Stimulated activated CD4-positive, alpha-beta T cell treated with anti-CD3 and anti-CD28 coated beads, Interleukin-4, amount 100 ng/mL, for 1 hour (primary cell): ENCODE data around the gene TTC33.
"Not testable (repeated sequence)": the region's sequence is repeated elsewhere in the genome, so short reads cannot be mapped to it uniquely, and the experiment has no call there.

ENCODE experiments used
- DNase-seq: peaks from one replicate; pipeline ENCODE4 v3.0.0-alpha.2; 2020

TTC33 gene

DNA sequence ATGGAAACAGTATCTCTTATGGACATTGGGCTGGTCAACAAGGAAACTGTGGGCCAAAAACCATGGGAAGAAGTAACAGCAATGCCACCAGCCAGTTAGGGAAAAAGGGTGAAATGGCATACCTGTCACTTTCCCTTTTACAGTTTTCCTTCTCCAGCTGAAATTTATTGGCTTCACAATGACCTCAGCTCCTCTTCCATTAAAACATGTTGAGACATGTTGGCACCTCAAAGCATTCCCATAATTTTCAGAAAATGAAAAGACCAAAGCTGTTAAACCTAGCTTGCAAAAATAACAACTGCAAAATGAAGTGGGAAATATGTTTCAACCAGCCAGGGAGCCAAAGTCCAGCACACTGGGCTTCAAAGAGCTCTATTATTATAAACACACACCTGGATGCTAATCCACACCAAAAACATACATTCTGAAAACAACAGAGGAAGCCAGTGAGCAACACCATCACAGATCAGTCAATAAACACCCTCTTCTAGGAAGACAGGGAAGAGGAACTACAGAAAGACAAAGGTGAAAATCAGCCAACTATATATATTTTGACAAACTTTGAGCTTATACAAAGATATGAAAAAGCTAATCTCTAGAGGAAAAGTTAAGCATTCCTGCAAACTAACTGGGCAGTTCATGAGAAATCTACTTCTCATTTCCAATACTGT is 154.4 kb downstream of the TTC33 start:
- DNase-seq: no peak

DNA sequence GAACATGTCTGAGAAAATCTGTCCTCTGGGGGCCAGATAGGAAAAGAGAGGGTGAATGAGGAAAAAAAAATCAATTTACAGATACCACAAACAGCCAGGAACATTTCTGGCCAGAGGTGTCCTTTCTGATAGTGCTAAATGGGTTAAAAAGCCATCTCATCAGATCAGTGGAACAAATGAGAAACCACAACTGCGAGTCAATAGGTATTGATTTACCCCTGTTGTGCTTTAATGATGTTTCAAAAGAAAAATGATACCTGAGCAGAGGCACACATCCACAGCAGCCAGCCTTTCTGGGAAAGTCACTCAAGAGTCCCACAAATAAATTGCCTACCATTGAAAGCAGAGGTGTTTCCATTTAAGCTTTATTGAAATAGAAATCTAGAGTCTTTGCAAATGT is 155.4 kb downstream of the TTC33 start:
- DNase-seq: no peak

DNA sequence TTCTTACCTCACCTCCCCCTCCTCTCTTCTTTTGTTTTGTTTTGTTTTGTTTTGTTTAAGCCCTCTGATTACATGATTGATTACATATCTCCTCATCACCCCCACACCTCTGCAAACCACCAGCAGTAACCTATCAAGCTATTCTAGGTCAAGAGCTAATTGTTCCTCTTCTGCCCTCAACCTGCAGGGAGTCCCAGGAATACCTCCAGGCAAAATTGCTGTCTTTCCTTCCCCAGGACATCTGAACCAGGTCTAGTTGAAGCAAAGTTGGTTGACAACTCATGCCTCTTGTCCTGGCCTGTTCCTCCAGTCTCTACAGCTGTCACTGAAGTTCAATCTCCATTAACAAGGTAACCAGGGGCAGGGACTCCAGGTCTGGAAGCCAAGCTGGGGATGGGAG is 156.1 kb downstream of the TTC33 start:
- DNase-seq: no peak

DNA sequence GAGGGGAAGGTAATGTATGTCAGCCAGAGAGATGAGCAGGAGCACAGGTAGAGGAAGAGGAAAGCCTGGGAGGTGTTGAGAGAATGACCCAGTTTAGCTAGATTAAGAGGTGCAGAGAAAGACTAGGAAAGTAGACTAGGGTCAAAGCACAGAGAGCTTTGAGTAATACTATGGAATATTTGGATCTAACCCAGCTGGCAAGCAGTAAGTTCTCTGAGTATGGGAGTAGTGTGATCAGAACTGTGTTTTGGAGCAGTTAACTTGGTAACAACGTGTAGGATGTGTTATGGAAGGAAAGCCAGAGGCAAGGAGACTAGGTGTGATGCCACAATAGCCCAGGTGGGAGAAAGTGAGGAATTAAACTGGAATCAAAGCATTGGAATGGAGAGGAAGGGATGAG is 160.9 kb downstream of the TTC33 start:
- no peak for DNase-seq

DNA sequence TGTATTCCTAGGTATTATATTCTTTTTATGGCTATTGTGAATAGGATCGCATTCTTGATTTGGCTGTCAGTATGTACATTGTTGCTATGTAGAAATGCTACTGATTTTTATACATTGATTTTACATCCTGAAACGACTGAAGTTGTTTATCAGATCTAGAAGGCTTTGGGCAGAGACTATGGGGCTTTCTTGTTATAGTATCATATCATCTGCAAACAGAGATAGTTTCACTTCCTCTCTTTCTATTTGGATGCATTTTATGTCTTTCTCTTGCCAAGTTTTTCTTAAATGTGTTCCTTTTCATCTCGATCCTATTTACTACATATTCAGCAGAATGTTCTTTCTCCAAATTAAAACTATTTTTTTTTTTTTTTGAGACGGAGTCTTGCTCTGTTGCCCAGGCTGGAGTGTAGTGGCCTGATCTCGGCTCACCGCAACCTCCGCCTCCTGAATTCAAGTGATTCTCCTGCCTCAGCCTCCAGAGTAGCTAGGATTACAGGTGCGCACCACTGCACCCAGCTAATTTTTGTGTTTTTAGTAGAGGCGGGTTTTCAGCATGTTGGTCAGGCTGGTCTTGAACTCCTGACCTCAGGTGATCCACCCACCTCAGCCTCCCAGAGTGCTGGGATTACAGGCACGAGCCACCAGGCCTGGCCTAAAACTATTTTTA is 163.9 kb downstream of the TTC33 start:
- not testable (repeated sequence) for DNase-seq

DNA sequence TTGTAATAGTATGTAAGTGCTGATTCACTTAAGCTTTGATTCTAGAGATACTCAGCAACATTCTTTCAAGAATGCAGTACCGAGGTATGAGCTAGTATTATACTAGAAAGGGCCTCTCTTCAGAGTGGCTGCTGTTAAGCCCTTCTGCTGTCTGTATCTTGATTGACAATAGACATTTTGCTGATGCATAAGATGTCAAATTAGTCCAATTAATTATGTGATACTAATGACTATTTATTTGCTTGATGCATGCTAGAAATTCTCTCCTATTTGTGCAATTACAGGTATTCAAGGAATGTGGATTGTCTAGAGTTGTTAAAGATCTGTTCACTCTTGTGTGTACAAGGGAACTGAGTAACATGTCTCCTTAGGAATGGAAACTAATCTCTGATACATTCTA is 168.4 kb downstream of the TTC33 start:
- DNase-seq: no peak

DNA sequence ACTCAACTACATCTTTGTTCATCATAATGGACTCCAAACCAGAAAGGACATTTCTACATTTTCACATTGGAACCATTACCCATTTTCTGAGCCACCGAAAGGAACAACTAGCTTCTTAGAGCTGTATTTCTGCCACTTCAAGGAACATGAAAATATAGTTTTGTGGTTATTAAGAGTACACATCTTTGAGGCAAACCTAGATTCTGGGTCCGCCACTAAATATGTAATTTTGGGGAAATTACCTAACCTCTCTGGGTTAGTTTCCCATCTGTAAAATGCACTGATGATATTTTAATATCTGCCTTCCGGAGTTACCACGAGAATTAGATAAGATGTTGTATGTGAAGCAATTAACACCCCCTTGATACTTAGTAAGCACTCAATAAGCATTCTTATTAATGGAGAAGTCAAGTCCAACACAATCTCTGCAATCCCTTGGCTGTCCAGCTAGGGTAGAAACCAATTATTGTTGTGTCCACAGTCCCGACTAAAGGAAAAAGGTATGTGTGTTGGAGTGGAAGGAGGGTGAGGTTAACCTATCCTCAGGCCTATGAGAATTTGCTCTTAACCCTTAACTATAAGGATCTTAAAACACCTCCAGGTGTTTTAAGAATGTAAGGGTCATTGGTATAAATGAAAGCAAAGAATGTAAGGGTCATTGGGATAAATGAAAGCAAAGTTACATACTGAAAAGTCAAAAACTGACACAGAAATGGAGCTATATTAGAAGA is 170.1 kb downstream of the TTC33 start:
- DNase-seq: no peak

DNA sequence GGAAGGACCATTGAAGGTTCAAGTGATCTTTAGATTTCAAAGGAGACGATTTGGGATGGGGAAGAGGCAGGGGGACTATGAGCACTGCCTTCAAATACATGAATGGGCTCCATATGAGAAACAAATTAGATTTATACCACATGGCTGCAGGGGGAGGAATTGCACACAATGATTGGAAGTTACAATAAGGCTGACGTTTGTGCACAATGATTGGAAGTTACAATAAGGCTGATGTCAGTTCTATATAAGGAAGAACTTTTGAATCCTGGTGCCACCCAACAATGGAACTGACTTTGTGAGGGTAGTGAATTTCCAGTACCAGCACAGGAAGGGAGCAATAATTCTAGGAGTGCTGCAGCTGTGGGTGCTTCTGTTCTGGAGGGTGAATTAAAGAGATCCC is 171.7 kb downstream of the TTC33 start:
- DNase-seq: no peak

DNA sequence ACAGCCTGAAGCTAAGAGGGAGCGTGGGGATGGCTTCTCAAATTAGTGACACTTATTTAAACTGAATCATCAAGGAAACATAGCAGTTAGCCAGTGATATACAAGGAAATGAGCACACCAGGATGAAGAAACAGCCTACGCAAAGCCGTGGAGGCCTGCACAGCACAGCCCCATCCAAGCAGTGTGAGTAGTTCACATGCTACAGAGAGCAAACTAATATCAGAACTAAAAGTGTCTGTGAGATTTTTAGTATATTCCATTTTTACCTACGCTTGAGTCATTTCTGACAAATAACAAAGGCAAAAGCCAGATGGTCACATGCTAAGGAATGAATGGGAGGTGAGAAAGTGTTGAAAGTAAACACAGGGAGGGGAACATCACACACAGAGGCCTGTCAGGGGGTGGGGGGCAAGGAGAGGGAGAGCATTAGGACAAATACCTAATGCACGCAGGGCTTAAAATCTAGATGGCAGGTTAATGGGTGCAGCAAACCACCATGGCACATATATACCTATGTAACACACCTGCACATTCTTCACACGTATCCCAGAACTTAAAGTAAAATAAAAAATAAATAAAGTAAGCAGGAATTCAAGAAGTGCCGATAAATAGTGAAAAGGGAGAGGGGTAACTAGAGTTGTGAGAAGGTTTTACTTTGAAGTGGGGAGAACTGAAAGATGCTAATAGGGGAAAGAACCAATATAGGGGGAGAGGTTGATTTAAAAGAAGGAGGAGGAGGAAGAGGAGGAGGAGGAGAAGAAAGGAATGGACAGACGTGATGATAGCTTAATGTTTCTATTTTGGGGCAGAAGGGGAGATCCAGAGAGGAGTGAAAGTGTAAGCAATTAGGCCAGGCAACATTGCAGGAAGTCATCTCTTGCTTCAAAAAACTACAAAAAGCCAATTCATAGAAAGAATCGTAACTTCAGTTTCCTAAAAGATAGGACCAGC is 177.0 kb downstream of the TTC33 start:
- peak; percentile 55 for DNase-seq

DNA sequence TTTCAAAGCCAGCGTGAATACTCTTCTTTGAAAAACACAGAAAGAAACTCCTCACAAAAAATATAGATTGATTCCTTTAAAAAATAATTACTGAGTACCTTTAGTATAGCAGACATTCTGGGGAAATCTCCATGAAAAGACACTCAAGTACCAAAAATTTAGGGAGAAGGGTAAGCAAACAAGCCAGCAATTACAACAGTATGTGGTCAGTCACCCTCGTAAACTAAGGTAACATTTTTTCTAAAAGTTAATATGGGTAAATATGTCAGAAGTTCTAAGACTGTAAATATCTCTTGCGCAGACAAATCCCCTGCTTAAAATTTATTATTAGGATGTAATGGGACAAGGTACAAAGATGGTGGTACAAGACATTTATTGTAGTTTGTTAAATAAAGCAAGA is 178.0 kb downstream of the TTC33 start:
- no peak for DNase-seq

DNA sequence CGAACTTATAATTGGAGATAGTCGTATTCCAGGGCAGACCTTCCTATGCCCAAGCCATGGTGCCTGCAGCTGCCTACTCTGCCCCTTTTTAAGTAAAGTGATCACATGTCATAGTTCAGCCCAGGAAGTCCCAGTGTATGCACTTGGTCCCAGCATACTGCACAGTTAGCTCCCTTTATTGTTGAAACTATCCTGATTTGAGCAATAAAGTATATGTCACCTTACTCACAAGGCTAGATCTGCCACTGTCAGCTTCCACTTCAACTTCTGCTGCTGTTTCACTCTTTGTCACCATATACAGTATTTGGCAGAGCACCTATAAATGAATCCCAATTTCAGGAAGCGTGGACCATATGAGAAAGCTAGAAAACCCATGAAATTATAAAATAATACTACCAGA is 179.8 kb downstream of the TTC33 start:
- no peak for DNase-seq

DNA sequence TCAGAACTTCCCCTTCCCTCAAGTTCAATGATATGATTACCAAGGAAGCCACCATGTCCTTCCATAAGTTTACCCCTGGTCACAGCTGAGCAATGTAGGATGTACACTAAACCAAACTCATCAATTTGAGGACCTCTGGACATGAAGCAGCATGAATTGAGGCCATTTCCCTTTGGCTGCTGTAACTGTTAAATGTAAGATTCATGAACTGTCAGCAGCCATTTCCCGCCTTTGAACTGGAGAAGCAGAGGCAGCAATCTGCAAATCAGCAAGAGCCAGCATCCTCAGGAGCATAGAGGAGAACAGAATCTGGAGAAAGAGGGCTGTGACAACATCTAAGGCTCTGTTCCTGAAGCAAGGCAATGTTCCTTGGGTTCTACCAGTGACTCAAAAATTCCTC is 180.3 kb downstream of the TTC33 start:
- DNase-seq: no peak

DNA sequence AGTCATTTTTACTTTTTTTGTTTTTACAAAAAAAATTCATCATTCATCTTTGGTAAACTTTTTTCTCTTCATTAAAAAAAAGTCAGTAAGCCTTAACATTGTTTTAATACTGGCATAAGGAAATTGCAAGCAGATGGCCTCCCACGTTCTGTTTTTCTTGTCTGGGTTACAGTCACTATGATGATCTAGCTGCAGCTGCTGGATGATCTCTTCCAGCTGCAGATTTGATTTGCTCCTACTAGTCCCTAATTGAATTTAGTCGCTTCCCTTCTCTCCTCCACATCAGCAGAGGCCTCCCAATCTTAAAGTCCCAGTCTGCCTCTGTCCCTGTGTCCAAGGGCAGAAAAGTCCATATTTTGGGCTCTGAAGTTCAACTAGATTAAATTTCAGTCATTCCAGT is 182.8 kb downstream of the TTC33 start:
- DNase-seq: no peak

DNA sequence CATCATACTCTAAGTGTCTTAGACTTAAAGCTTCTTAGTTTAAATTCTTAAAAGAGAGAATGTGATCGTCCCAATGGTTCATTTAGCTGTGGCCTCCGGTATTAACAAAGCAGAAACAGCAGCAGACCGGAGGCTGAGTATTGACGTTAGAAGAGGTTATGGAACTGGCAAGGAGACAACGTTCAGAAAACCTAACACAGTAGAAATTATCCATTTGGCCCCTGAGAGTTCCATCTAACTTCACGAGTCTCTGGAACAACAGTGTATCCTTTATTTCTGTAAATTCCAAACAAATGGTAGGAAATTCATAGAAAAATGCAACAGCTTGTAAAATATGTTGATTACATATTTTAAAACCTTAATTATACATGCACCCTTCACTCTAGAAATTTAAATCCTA is 183.4 kb downstream of the TTC33 start:
- DNase-seq: no peak

DNA sequence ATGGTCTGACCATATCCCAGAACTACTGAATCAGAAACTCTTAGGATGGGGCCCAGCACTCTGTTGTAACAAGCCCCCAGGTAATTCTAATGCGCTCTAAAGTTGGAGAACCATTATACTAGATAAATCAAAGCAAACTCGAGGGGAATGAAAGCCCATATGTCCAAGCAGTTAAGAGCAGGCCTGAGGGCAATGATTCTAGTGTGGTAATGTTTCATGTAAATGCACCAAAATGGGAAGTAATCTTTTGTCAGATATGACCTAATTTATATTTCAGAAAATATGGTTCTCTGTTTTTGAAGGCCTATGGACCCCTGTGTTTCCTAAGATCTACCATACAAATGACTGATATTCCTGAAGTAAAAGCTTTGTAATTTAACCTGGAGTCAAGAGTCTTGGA is 184.0 kb downstream of the TTC33 start:
- DNase-seq: no peak

DNA sequence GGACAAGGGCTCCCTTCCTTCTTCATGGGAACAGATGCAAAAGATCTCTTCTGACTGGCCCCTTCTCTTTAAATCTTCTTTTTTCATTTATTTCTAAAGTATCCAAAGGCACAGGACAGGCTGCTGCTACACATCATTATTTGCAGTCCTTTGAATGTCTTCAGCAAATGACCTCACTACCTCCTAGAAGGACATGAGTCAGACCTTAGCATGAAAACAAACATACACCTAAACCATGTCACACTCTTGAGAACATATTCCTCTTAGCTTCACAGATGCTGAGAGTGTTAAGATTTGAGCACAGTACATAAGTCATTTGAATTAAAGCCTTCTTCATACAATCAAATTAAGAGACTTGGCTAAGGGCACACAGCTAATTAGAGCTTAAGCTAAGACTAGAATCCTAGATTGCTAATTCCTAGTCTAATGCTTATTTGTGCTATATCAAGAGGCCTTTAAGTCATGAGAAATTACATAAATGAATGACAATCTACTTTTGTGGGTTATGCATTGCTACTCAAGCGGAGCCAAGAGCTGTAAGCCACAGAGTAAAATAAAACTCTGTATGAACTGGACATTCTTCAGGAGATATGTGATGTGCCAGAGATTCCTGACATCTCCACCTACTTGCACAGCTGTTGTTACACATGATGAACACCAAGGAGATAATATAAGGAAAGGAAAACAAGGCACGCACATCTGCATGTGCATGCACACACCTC is 185.2 kb downstream of the TTC33 start:
- DNase-seq: no peak

DNA sequence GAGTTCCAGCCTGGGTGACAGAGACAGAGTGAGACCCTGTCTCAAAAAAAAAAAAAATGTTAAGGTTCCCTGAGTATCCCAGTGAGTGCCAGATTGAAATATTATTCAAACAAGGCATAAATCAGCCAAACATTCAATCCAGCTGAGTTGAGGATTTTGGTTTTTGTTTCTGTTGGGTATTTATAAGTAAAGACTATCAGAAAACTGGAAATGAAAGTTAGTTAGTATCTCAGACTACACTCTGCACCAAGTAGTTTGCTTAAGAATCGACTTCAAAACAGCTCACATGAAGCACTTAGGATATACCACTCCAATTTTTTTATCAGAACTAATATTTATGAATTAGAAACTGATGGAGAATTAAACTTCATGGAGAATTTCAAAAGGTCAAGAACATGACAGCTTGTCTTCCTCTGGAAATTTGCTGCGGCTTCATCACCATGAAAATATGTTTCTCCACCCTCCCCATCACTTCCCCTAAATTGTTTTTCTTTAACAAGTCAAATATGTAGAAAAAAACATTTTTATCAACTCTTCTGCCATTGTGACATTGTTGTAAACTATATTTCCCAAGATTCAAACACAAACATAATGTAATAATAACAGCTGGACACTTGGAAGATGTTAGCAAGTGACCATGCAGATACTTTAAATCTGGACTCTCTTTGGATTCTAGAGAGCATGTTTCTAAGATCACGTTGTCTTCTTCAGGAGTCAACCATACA is 186.1 kb downstream of the TTC33 start:
- no peak for DNase-seq

DNA sequence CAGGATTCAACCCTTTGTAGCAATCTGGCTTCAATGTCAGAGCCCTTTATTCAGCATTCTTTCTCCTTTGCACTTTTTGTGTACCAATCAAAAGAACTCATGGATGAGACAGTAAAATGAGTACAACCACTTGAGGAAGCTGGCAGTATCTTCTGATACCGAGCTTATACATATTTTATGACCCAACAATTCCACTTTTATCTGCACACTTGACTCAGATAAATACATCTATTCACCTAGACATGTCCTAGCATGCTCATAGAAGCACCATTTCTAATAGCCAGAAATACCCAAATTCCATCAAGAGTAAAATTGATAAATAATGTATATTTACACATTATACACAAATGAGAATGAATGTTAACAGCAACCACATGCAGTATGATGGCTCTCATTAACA is 187.2 kb downstream of the TTC33 start:
- DNase-seq: no peak

DNA sequence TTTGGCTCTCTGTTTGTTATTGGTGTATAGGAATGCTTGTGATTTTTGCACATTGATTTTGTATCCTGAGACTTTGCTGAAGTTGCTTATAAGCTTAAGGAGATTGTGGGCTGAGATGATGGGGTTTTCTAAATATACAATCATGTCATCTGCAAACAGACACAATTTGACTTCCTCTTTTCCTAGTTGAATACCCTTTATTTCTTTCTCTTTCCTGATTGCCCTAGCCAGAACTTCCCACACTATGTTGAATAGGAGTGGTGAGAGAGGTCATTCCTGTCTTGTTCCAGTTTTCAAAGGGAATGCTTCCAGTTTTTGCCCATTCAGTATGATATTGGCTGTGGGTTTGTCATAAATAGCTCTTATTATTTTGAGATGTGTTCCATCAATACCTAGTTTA is 192.6 kb downstream of the TTC33 start:
- DNase-seq: not testable (repeated sequence)

DNA sequence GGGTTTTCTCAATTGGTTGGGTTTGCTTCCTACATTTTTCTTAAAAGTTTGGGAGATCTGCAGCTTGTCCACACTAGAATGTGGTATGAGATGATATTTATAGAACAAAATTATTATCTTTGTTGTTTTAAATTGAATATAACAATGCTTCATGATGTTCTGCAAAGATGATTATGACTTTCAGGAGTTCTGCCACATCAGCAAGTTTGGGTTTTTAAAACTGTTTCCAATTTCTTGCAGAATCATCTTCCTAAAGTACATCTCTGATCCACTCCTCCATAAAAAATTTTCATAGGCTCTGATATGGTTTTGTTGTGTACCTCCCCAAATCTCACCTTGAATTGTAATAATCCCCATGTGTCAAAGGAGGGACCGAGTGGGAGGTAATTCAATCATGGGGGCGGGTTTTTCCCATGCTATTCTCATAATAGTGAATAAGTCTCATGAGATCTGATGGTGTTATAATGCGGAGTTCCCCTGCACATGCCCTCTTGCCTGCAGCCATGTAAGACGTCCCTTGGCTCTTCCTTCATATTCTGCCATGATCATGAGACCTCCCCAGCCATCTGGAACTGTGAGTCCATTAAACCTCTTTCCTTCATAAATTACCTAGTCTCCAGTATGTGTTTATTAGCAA is 195.2 kb downstream of the TTC33 start:
- no peak for DNase-seq

DNA sequence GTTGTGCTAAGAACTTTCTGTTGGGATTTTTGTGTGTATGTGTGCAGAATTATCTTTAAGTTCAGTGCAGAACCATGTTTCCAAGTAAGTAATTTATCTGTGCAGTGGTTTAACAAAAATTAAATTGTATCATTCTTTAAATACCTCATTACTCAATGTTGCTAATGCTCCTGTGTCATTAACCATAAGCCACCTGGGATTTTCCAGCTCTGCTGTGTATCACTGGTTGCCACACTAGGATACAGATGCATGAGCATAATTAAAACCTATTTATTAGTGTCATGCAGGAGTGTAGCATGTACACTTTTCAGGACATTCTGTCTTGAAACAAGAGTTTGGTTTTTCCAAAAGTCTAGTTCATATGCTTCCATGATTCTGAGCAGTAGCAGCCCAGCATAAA is 196.5 kb downstream of the TTC33 start:
- DNase-seq: no peak
